C1 segment of cervical spinal cord (tissue), 14 donors: ENCODE results near the gene GALR3.

Source experiments
- DNase-seq, 14 donors: peaks; one replicate each; lab custom pipeline; 2025; lab: John Stamatoyannopoulos, UW

The GALR3 gene

GRCh38 chr22:37822079-37822833 lies 926 bp upstream of the GALR3 start:
- no peak for DNase-seq

- peak in 1 of 14 donors; percentile 26 for DNase-seq
These were observed 1.8 kb downstream of the GALR3 start for GRCh38 chr22:37824674-37825641.

GRCh38 chr22:37827056-37827455 lies 3.9 kb downstream of the GALR3 start:
- peak in 10 of 14 donors; percentile 15 to 98 (median 52) for DNase-seq

- DNase-seq = no peak
These were observed 7.1 kb downstream of the GALR3 start for GRCh38 chr22:37830093-37830842.

DNA sequence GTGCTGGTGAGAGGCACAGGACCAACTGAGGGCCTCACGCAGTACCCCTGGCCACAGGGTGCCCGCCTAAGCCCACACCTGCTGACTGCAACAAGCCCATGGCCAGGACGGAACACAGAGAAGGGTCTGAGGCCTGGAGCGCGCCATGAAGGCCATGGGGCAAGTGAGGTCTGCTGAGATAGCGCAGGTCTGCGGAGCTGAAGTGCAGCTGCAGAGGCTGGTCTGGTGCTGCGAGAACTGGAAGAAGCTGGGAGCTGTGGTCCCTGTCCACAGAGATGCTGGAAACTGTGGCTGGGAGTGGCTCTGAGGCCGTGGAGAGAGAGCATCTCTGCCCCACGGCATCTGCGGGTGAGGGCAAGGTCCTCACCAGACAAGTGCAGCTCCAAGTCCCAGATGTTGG lies 8.3 kb downstream of the GALR3 start:
- DNase-seq = no peak

GRCh38 chr22:37832022-37832857 lies 9.1 kb downstream of the GALR3 start:
- DNase-seq = no peak

GRCh38 chr22:37842015-37842793 lies 19.0 kb downstream of the GALR3 start:
- no peak for DNase-seq

GRCh38 chr22:37843741-37844089 lies 20.5 kb downstream of the GALR3 start:
- DNase-seq = peak in 7 of 14 donors; percentile 29 to 77 (median 65)

- DNase-seq = no peak
These were observed 21.7 kb downstream of the GALR3 start for GRCh38 chr22:37844904-37845329.

DNA sequence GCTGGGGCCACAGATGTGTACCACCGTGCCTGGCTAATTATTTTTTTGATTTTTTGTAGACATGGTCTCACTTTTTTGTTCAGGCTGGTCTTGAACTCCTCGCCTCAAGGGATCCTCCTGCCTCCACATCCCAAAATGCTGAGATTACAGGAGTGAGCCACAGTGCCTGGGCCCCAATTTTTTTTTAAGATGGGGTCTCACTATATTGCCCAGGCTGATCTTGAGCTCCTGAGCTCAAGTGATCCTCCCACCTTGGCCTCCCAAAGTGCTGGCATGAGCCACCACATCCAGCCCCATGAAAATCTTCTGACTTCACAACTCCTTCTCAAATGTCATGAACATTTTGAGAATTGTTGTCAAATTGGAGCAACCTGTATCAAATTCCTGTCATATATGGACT lies 23.3 kb downstream of the GALR3 start:
- DNase-seq = no peak

GRCh38 chr22:37848587-37849088 lies 25.5 kb downstream of the GALR3 start:
- no peak for DNase-seq

DNA sequence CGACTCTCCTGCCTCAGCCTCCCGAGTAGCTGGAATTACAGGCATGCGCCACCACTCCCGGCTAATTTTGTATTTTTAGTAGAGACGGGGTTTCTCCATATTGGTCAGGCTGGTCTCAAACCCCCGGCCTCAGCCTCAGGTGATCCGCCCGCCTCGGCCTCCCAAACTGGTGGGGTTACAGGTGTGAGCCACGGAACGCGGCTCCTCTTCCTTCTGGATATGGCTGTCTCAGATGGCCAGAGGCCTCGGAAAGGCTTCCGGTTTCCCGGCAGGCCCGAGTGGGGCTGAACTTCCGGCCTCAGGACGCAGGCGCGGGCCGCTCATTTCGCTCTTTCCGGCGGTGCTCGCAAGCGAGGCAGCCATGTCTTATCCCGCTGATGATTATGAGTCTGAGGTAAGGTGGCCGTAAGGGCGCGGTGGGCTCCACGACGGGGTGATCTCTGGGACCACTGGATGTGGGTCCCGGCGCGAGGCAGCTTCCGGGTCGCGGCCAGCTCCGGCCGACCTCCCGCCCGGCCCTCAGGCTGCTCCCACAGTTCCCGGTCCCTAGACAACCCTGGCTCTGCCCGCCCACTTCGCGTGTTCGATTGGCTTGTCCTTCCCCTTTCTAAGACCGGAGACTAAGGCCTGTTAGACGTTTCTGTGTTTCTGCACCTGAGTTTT lies 26.0 kb downstream of the GALR3 start, which contains the start of gene EIF3L:
Gene EIF3L (plus strand): TSS at position 331 of the 663 bp plus-strand sequence. CDS start 31 bp downstream, at position 362.
- DNase-seq = peak; percentile 49 to 94 (median 87)

- no peak for DNase-seq
These were observed 27.6 kb downstream of the GALR3 start for GRCh38 chr22:37850801-37851200.

DNA sequence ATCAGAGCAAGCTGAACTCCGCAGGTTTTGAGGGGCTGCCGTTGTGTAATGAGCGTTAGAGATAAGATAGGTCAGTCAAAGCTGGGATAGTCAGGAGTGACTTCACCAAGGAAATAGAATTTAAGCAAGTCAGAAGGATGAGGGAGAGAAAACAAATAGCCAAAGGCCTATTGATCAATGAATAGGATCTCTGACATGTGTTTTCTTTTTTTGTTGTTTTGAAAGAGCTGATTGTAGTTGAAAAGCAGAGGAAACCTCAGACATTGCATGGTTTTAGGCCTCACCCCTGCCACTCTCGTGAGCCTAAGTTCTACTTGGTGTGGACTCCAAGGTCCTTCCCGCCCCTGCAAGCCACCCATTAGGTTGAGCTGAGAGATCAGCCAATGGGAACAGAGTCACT lies 29.2 kb downstream of the GALR3 start:
- DNase-seq = no peak

- DNase-seq = no peak
These were observed 31.8 kb downstream of the GALR3 start for GRCh38 chr22:37854946-37855345.

GRCh38 chr22:37855462-37855861 lies 32.3 kb downstream of the GALR3 start:
- no peak for DNase-seq

DNA sequence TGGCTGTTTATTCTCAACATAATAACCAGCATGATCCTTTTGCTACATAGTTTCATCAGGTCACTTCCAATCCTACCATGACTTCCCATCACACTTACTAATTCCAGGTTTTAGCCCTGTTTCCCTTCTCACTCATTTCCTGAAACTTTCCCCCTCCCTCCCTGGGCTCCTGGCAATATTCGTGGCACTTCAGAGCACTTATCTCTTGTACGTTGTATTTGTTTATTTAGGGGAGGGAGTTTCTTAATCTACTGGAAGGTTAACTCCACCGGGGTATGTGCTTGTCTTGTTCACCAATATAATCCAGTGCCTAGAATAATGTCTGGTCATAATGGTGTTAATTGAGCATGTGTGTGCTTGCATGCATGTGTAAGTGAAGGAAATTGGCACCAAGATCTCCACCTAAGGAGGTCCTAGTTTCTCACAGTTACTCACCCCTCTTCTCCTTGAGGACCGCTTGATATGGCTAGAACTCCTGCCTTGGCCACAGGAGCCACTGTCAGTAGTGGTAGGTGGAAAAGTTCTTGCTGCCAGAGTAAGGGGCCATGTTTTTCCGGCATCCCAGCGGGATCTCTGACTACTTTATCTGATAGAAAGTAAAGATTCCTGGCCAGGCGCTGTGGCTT lies 37.7 kb downstream of the GALR3 start:
- no peak for DNase-seq

GRCh38 chr22:37862570-37863325 lies 39.6 kb downstream of the GALR3 start:
- DNase-seq = no peak
